NCI-H345 treated with DMSO at 0.1 percent for 48 hours (cell line): Measurements from ENCODE around the gene HERC3.

ENCODE experiments used
- DNase-seq: peaks from one replicate; lab custom pipeline; 2025; ENCODE audit not compliant: unreplicated experiment; lab: John Stamatoyannopoulos, UW

HERC3 gene

GRCh38 chr4:88659055-88659889, 67.0 kb downstream of the HERC3 start:
- no peak for DNase-seq

GRCh38 chr4:88659890-88660208, 67.6 kb downstream of the HERC3 start:
- no peak for DNase-seq

- no peak for DNase-seq
Observed at GRCh38 chr4:88660446-88661294, 68.4 kb downstream of the HERC3 start.

- no peak for DNase-seq
Observed at GRCh38 chr4:88661739-88662138, 69.5 kb downstream of the HERC3 start.

GRCh38 chr4:88672987-88673386, 80.7 kb downstream of the HERC3 start:
- no peak for DNase-seq

GRCh38 chr4:88673886-88674285, 81.6 kb downstream of the HERC3 start:
- no peak for DNase-seq

- no peak for DNase-seq
Observed at GRCh38 chr4:88674565-88674964, 82.3 kb downstream of the HERC3 start.

- no peak for DNase-seq
Observed at GRCh38 chr4:88674979-88675378, 82.7 kb downstream of the HERC3 start.

- no peak for DNase-seq
Observed at GRCh38 chr4:88675543-88675942, 83.3 kb downstream of the HERC3 start.

- no peak for DNase-seq
Observed at GRCh38 chr4:88681209-88681608, 88.9 kb downstream of the HERC3 start.

- no peak for DNase-seq
Observed at GRCh38 chr4:88690355-88690754, 98.1 kb downstream of the HERC3 start.

GRCh38 chr4:88693792-88694191, 101.5 kb downstream of the HERC3 start:
- DNase-seq: no peak

GRCh38 chr4:88696630-88697029, 104.3 kb downstream of the HERC3 start:
- DNase-seq: no peak

- DNase-seq: no peak
Observed at GRCh38 chr4:88697141-88697540, 104.9 kb downstream of the HERC3 start.

GRCh38 chr4:88697588-88698329, 105.5 kb downstream of the HERC3 start, which contains the start of gene NAP1L5:
Gene NAP1L5, minus strand, starts transcription at chr4:88697829. Its CDS starts 75 bp downstream, at chr4:88697754.
- DNase-seq: peak; percentile 51

- DNase-seq: no peak
Observed at GRCh38 chr4:88698519-88698918, 106.2 kb downstream of the HERC3 start.

- no peak for DNase-seq
Observed at GRCh38 chr4:88702782-88703181, 110.5 kb downstream of the HERC3 start.

- DNase-seq: no peak
Observed at GRCh38 chr4:88705223-88705622, 112.9 kb downstream of the HERC3 start.

- DNase-seq: no peak
Observed at GRCh38 chr4:88705805-88706492, 113.7 kb downstream of the HERC3 start.

- DNase-seq: no peak
Observed at GRCh38 chr4:88706574-88706973, 114.3 kb downstream of the HERC3 start.

- DNase-seq: no peak
Observed at GRCh38 chr4:88709989-88710388, 117.7 kb downstream of the HERC3 start.
